Activated CD8-positive, alpha-beta T cell treated with anti-CD3 and anti-CD28 coated beads for 36 hours (primary cell): ENCODE measurements around the gene LAMTOR5. TPM values are rescaled to one million over a fixed set of nuclear protein-coding genes. Genes with fewer than 3 reads are reported as not detected.
A peak's percentile ranks its signal among the peaks of the same experiment; 100 is the strongest.

Experiments used
- ATAC-seq: fragments of 200-7000 bp; cut with Tn5 transposase; one replicate; pipeline ENCODE4 v1.10.0; 2021; ENCODE audit warnings: mild to moderate bottlenecking, moderate library complexity
- CTCF ChIA-PET: fragments of 350-600 bp; sonication (Branson Sonifier 250); formaldehyde crosslinking; loops from one replicate; lab custom pipeline; 2021; ENCODE audit warnings: antibody characterized with exemption; lab: Charles Lee
- POLR2A ChIA-PET: fragments of 350-600 bp; sonication (Branson Sonifier 250); formaldehyde crosslinking; loops from one replicate; lab custom pipeline; 2021; ENCODE audit warnings: antibody characterized with exemption; lab: Charles Lee
- DNase-seq: peaks from one replicate; pipeline ENCODE4 v3.0.0-alpha.2; 2020
- H3K27ac Mint-ChIP-seq: one replicate; pipeline ENCODE4 v1.8.0; 2021; ENCODE audit warnings: mild to moderate bottlenecking, mixed read lengths
- H3K27me3 Mint-ChIP-seq: one replicate; pipeline ENCODE4 v1.8.0; 2021; ENCODE audit warnings: mixed read lengths
- H3K36me3 Mint-ChIP-seq: one replicate; pipeline ENCODE4 v1.8.0; 2021; ENCODE audit warnings: low read depth, mixed read lengths
- H3K4me1 Mint-ChIP-seq: one replicate; pipeline ENCODE4 v1.8.0; 2021; ENCODE audit warnings: low read depth, mixed read lengths
- H3K4me3 Mint-ChIP-seq: one replicate; pipeline ENCODE4 v1.8.0; 2021; ENCODE audit warnings: mild to moderate bottlenecking, moderate library complexity, mixed read lengths
- H3K9me3 Mint-ChIP-seq: one replicate; pipeline ENCODE4 v1.8.0; 2021; ENCODE audit warnings: mixed read lengths
- CTCF ChIP-seq: fragments of 200-600 bp; IDR thresholded peaks from one replicate; pipeline ENCODE4 v1.8.0; 2022; ENCODE audit warnings: antibody characterized with exemption, mild to moderate bottlenecking
- intact Hi-C: fragments of 100-400 bp; cut with micrococcal nuclease; formaldehyde crosslinking; loops from one replicate; pipeline ENCODE4 v1.10.0; 2022
- total RNA-seq, 2 experiments: library from RNA; stranded (reverse); gene quantifications; one replicate each; pipeline ENCODE4 v1.2.3, GENCODE V29; 2021

The LAMTOR5 gene
- total RNA-seq, 2 experiments from 2014 or later: 154 to 160 TPM

GRCh38 chr1:110390096-110390495 lies 17.4 kb downstream of the LAMTOR5 start:
- no peak for TF ChIP-seq CTCF
- DNase-seq (no peak), ATAC-seq (no peak)
- ChIA-PET CTCF (interaction anchor here (1.2 kb wide), 1 partner anchor 43 kb away, joined by 4 read pairs; no protein-coding TSS in a partner anchor), POLR2A (interaction anchor here (1.0 kb wide), 1 partner anchor 42 kb away, joined by 3 read pairs; no protein-coding TSS in a partner anchor)
- Mint-ChIP-seq H3K9me3 (no peaks in the 10 kb centered on the region), H3K4me3 (no peak overlapping the region), H3K27me3 (no peaks in the 10 kb centered on the region), H3K27ac (no peak overlapping the region), H3K4me1 (no peaks in the 10 kb centered on the region), H3K36me3 (peaks cover 9% of the 10 kb centered on the region)
- intact Hi-C loops: no loop called here

GRCh38 chr1:110387048-110387754 lies 20.3 kb downstream of the LAMTOR5 start:
- intact Hi-C loops: no loop called here
- peaks cover 15% of the 10 kb centered on the region for H3K4me1 Mint-ChIP-seq
- ChIA-PET CTCF (interaction anchor here (0.9 to 1.8 kb wide), 8 partner anchors 27 to 190 kb away, joined by 3 to 4 read pairs (median 3); no protein-coding TSS in a partner anchor), POLR2A (interaction anchor here (1.3 kb wide), 1 partner anchor 47 kb away, joined by 6 read pairs; no protein-coding TSS in a partner anchor)
- no peak for TF ChIP-seq CTCF
- peak; percentile 34 for ATAC-seq
- peaks cover 7% of the 10 kb centered on the region for H3K36me3 Mint-ChIP-seq
- H3K4me3 Mint-ChIP-seq: no peak overlapping the region
- H3K27ac Mint-ChIP-seq: no peak overlapping the region
- H3K9me3 Mint-ChIP-seq: no peaks in the 10 kb centered on the region
- DNase-seq: no peak
- H3K27me3 Mint-ChIP-seq: no peaks in the 10 kb centered on the region

- DNase-seq (no peak), ATAC-seq (no peak)
- intact Hi-C loops: no loop called here
- no peak overlapping the region for H3K27ac Mint-ChIP-seq
- H3K27me3 Mint-ChIP-seq: no peaks in the 10 kb centered on the region
- no peak for TF ChIP-seq CTCF
- peaks cover 10% of the 10 kb centered on the region for H3K36me3 Mint-ChIP-seq
- peaks cover 15% of the 10 kb centered on the region for H3K4me1 Mint-ChIP-seq
- H3K9me3 Mint-ChIP-seq: no peaks in the 10 kb centered on the region
- no peak overlapping the region for H3K4me3 Mint-ChIP-seq
- ChIA-PET CTCF (interaction anchor here (1.8 kb wide), 2 partner anchors 178 to 182 kb away, joined by 4 to 6 read pairs; no protein-coding TSS in a partner anchor), POLR2A (no interaction called here)
Observed at GRCh38 chr1:110385369-110385768, 22.1 kb downstream of the LAMTOR5 start.

- Mint-ChIP-seq H3K27ac (no peak overlapping the region), H3K4me1 (peaks cover 15% of the 10 kb centered on the region), H3K27me3 (no peaks in the 10 kb centered on the region), H3K36me3 (peaks cover 10% of the 10 kb centered on the region), H3K9me3 (no peaks in the 10 kb centered on the region), H3K4me3 (no peak overlapping the region)
- POLR2A ChIA-PET: no interaction called here
- no peak for TF ChIP-seq CTCF
- intact Hi-C loops: no loop called here
- CTCF ChIA-PET: interaction anchor here (1.8 kb wide), 1 partner anchor 177 kb away, joined by 6 read pairs; no protein-coding TSS in a partner anchor
- ATAC-seq (no peak), DNase-seq (no peak)
Observed at GRCh38 chr1:110384581-110385321, 22.7 kb downstream of the LAMTOR5 start.
